CD8-positive, alpha-beta memory T cell (primary cell): ENCODE measurements around the gene GPR179. TPM values are rescaled to one million over a fixed set of nuclear protein-coding genes. Genes with fewer than 3 reads are reported as not detected.

ENCODE experiments used
- polyA plus RNA-seq: library from polyadenylated mRNA; unstranded; fragments of 300-500 nt; fragmentation: Illumina TruSeq; gene quantifications from one replicate; pipeline ENCODE4 v1.2.3, GENCODE V29; 2021
- total RNA-seq, 2 experiments: library from RNA; stranded (reverse); gene quantifications; one replicate each; pipeline ENCODE4 v1.2.3, GENCODE V29; 2021

GPR179 gene
- total and polyA plus RNA-seq, 3 experiments from 2014 or later = 0.07 to 0.09 TPM; not detected in 1

Other genes with a start within 250 kb of the GPR179 start
- under 1 TPM in 1 of 2 experiments, not detected in 1; 0.24 TPM for gene TBC1D3E, start 216.0 kb downstream of the GPR179 start, total RNA-seq
- gene TBC1D3E, start 216.0 kb downstream of the GPR179 start, polyA plus RNA-seq = not detected
- gene TBC1D3, start 151.4 kb downstream of the GPR179 start, total RNA-seq = 1 to 10 TPM in 1 of 2 experiments, not detected in 1; 1.6 TPM
- not detected for gene TBC1D3, start 151.4 kb downstream of the GPR179 start, polyA plus RNA-seq
- gene MRPL45, start 46.8 kb downstream of the GPR179 start, total RNA-seq = 10 to 100 TPM; 70.0 to 74.5 TPM
- gene MRPL45, start 46.8 kb downstream of the GPR179 start, polyA plus RNA-seq = 25.7 TPM
- gene SOCS7, start 7.9 kb upstream of the GPR179 start, total RNA-seq = 10 to 100 TPM; 22.0 to 23.7 TPM
- 0.98 TPM for gene SOCS7, start 7.9 kb upstream of the GPR179 start, polyA plus RNA-seq
- 1 to 10 TPM in 1 of 2 experiments, under 1 TPM in 1; 0.48 to 1.0 TPM for gene ARHGAP23, start 84.5 kb upstream of the GPR179 start, total RNA-seq
- gene ARHGAP23, start 84.5 kb upstream of the GPR179 start, polyA plus RNA-seq = not detected